ENCODE measurements around the gene BCL7C.
A peak's percentile ranks its signal among the peaks of the same experiment; 100 is the strongest.
"Not testable (repeated sequence)": the region's sequence is repeated elsewhere in the genome, so short reads cannot be mapped to it uniquely, and the experiment has no call there.

BCL7C gene

DNA sequence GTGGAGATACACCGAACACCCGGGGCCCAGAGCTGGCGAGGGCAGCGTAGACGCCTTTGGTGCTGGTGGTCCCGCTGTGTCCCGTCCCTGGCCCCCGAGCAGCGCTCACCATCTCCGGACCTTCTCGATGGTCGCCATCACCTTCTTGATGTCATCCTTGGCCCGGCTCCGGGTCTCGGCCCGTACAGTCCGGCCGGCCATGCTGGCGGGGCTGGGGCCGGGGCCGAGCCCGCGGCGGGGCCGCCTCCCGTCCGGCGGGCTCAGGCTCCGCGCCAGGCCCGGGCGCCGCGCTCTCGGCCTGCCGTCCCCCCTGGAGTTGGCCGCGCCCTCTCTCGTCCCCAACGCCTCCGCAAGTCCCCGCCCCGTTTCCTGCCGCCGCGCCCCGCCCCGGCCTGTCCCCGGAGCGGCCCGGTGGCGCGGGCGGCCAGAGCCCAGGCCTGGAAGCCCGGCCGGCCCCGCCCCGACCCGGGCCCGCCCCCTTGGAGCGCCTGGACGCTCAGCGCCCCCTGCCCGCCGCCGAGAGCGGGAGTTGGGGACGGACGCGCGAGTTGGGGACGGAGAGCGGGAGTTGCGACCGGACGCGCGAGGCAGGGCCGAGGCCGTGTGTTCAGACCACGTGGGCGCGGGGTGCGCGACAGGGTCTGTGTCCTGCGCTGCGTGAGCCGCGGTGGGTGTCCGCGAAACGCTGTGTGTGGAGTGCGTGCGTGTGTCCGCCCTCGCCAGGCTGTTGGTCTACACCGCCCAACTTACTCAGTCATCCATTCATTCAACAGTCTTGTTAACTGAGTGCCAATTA is at the start of gene BCL7C:
Gene BCL7C, minus strand, starts transcription at position 334 of the 796 bp plus-strand sequence. Its CDS starts 133 bp downstream, at position 201.
- peak; percentile 82 for DNase-seq (ENCODE audit: low spot score)

DNA sequence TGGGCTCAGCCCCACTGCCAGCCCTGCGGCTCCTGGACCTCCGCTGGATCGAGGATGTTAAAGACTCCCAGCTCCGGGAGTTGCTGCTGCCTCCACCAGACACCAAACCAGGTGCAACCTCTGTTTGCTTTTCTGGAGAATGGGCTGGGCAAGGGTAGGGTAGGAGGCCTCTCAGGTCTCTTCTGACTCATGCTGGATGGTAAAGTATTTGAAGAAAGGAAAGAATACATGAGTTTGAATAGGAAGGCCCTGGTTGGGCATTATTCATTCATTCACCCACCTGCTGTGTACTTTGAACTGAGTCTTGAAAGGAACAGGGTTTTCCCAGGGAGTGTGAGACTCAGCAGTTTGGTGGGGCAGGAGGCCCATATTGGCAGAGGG is 48.5 kb upstream of the BCL7C start:
- DNase-seq (ENCODE audit: low spot score): no peak

DNA sequence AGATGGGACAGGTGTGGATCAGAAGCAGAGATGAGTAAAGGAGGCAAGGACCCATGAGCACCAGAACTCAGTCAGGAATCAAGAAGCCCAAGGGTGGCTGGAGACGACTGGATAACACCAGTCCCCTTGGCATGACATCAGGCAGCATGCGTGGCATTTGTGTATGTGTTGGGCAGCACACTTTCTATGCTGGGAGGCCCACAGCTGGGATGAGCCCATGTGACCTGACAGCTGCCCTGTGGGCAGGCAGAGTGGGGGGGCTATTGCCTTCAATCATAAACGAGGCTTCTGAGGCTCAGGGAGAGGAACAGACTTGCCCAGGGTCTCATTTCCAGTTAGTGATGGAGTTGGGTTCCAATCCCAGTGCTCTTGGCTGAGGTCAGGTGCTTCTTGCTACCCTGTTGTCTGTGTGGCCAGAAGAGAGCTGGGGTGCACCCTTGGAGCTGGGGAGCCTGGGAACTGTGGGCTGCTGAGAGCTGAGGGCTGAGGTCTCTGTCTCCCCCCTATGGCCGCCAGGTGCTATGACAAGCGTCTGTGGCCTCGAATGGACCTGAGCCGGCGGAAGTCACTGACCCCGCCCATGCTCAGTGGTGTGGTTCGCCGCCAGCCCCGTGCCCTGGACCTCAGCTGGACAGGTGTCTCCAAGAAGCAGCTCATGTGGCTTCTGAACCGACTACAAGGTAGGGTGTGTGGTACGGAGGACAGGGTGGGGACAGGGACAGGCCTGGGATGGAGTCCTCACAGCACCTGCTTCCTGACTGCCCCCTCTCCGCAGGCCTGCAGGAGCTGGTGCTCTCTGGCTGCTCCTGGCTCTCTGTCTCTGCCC is 47.9 kb upstream of the BCL7C start:
- peak; percentile 74 for DNase-seq (ENCODE audit: low spot score)

DNA sequence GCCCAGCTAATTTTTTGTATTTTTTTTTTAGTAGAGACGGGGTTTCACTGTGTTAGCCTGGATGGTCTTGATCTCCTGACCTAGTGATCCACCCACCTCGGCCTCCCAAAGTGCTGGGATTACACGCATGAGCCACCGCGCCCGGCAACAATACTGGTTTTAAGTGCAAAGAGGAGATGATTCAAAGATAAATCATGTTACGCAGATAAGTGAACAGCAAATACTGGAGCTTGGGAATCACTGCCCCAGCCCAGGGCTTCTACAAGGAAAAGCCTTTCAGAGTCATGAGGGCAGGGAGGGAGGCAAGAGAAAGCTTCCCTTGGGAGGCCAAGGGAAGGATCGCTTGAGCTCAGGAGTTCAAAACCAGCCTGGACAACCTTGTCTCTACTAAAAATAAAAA is 45.7 kb upstream of the BCL7C start:
- not testable (repeated sequence) for DNase-seq (ENCODE audit: low spot score)

DNA sequence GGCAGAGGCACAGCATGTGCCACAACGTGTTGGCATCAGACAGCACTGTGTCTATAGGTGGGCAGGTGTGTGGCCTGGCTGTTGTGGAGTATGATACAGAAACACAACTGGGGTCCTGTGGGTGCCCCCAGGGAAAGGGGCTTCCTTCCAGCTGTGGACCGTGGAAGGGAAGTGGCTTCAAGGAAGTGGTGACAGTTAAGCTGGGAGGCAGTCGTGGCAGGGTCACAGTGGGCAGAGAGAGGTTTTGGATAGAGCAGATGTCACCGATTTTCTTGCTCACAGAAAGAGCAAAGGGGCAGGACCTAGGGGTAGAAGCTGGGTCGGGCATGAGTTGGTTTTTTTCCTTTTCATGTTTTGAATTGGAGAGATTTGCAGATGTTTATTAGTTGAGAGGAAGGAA is 43.8 kb upstream of the BCL7C start:
- no peak for DNase-seq (ENCODE audit: low spot score)

DNA sequence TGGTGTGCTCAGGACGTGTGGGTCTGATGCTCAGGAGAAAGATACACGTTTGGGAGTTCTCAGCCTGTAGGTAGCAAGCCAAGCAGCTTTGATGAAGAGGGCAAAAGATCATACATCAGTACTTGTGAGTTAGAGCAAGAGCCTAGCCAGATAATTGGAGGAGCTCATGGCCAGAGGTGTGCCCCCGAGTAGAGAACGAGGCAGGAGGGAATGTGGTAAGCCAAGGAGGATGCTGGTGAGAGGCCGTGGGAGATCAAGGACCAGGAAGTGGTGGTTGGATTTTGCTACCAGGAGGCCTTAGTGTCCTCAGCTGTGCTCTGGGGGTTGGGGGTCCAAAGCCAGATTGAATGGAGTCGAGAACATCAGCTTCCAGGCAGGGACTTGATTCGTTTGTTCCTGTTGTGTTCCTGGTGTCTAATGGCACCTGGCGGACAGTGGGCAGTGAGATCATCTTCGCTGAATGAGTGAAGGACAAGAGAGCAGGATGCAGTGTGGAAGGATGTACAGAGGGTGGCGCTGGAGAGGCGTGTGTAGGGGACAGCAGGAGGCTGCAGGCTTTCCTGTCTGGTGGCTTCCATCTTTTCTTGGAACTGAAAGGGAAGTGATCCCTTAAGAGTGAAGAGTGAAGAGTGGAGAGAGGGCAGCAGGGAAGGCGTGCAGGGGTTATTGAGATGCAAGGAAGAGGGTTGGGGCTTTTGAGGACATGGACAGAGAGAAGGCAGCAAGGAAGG is 41.1 kb upstream of the BCL7C start:
- no peak for DNase-seq (ENCODE audit: low spot score)

DNA sequence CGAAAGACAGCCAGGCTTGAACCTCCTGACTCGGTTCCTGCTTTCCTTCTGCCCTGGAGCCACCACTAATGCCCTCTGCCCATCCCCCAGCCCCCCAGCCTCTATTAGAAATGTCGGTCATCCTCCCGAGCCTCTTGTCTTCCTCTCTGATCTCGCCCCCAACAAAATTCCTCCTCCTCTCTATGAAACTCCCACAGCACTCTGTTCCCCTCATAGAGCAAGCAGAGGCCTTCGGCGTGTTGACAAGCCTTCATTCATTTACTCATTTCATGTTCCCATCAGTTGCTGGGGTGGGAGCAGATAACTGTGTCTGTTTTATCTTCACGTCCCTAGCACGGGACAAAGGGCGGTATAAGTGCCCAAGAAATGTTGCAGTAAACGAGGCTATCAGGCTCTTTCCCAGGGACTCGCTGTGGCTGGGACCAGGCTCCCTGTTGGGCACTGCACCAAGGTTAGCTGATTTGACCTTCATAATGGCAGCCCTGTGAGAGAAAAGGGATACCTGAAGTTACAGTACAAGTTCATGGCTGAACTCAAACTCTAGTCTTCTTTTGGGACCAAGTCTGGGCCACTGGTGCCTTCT is 37.3 kb upstream of the BCL7C start:
- DNase-seq (ENCODE audit: low spot score): no peak

DNA sequence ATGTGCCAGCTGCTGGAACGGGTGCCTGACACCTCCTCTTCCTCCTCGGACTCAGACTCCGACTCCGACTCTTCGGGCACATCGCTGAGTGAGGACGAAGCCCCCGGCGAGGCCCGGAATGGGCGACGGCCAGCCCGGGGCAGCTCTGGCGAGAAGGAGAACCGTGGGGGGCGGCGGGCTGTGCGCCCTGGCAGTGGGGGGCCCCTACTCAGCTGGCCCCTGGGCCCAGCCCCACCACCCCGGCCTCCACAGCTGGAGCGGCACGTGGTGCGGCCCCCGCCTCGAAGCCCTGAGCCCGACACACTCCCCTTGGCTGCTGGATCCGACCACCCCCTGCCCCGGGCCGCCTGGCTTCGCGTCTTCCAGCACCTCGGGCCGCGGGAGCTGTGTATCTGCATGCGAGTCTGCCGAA is 36.3 kb upstream of the BCL7C start:
- no peak for DNase-seq (ENCODE audit: low spot score)

DNA sequence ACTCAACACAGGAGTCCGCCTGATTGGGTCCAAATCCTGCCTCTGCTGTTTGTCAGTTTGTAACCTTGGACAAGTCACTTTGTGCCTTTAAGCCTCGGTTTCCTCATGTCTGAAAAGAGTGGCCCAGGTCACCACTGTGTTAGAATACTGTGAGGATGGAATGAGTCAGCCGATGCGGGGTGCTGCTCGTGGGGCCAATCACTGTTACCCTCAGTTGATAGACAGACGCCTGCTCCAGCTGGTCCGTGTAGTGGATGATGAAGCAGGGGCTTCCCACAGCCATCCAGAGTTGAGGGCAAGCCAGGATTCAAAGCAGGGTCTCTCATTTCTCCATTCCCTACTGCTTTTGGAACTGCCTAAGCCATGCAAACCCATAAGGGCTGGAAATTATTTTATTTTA is 35.3 kb upstream of the BCL7C start:
- no peak for DNase-seq (ENCODE audit: low spot score)

DNA sequence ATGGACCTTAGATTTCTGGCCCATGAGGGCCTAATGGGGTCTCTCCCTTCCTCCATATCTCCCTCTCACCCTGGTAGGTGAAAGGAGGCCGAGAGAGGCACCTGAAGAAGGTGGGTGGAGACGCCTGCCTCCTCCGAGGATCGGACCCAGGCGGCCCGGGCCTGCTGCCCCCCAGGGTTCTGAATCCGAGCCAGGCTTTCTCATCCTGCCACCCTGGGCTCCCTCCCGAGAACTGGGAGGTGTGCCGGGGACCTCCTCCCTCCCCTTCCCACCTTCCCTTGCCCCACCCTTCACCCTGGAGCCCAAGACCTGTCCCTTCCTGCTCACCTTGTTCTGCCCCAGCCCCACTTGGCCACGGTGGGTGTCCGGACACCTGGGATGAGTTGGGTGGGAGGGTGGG is 34.5 kb upstream of the BCL7C start:
- DNase-seq (ENCODE audit: low spot score): no peak

DNA sequence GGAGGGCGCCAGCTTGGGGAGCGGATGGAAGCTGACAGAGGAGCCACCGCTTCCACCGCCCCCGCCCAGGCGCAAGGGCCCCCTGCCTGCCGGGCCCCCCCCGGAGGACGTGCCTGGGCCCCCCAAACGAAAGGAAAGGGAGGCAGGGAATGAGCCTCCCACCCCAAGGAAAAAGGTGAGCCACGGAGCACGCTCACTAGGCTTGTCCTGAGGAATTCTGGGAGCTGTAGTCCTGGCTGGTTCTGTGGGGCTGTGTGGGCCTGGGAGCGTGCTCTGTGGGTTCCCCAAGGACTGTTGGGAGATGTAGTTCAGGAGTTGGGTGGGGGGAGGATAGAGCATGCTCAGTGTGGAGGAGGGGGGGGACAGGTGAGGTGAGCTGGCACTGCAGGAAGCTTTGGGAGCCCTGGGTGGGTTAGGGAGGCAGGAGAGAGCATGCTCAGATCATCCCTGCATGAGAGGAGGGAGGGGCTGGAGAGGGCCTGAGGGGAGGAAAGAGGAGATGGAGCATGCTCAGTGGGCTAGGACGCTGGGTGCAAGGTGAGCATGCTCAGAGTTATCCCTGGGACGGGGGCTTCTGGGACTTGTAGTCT is 34.0 kb upstream of the BCL7C start:
- peak; percentile 36 for DNase-seq (ENCODE audit: low spot score)

DNA sequence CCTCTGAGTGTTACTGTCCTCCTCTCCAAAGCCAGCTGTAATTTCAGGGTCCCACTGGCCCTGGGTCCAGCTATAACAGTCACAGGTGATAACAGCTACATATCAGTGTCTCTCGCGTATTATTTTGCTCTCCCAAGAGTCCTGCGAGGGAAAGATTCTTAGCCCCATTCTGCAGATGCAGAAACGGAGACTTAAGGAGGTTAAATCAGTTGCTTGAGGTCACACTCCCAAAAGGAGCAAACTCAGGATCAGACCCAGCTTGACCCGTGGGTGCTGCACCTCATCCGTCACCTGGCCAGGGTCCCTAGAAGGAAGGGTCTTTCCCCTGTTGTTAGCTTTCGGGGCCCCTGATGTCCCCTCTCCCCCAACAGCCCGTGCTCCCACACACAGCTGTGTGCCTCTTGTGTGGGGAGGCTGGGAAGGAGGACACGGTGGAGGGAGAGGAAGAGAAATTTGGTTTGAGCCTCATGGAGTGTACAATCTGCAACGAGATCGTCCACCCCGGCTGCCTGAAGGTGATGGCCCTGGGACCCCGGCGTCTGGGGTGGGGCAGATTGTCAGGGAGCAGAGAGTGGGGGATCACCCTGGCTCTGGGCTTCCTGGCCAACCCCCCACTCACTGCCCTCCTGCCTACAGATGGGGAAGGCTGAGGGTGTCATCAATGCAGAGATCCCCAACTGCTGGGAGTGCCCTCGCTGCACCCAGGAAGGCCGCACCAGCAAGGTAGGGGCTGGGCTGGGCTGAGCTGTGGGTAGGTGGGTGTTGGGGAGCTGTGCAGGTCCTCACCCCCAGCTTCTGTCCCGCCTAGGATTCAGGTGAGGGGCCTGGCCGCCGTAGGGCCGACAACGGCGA is 33.3 kb upstream of the BCL7C start:
- no peak for DNase-seq (ENCODE audit: low spot score)

DNA sequence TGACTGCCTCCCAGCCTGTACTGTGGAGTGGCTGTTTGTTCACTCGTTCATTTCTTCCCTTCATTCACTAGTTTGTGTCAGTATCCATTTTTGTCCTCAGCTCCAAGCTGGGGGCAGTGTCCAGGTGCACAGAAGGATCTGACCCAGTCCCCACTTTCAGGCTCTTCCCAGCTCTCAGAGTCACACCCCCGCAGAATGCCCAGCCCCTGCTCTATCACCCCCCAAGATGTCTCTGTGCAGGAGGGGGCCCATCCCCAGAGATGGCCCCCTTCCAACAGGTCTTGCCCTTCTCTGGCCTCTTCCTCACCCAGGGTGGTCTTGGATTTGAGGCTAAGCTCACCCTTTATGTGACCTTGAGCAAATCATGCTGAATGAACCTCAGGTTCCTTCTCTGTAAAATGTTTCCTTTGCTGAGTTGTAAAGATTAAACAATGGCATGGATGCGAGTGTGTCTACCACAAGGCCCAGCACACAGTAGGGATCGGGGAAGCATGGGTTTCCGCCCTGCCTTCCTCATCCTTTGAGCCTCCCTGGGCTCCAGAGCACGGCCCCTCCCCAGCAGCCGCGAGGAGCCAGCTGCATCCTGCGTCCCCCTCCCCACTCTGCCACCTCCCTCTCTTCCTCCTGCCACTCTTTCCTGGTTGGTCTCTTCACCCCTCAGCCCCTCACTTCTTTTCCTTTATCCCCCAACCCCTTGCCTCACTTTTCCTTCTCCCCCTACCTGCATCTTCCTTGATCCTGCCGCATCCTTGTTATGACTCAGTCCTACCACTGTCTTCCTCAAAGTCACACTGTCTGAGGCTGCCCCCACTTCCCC is 32.3 kb upstream of the BCL7C start:
- no peak for DNase-seq (ENCODE audit: low spot score)

DNA sequence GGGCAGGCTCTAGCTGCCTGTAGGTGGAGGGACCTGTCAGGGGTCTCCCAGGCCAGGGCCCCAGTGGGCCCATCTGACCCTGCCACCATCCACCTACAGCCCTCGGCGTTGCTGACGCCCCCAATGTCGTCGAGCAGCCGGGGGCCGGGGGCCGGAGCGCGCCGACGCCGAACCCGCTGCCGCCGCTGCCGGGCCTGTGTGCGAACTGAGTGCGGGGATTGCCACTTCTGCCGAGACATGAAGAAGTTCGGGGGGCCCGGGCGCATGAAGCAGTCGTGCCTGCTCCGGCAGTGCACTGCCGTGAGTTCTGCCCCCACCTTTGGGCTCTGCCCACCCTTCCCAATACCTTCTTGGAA is 31.7 kb upstream of the BCL7C start:
- no peak for DNase-seq (ENCODE audit: low spot score)

DNA sequence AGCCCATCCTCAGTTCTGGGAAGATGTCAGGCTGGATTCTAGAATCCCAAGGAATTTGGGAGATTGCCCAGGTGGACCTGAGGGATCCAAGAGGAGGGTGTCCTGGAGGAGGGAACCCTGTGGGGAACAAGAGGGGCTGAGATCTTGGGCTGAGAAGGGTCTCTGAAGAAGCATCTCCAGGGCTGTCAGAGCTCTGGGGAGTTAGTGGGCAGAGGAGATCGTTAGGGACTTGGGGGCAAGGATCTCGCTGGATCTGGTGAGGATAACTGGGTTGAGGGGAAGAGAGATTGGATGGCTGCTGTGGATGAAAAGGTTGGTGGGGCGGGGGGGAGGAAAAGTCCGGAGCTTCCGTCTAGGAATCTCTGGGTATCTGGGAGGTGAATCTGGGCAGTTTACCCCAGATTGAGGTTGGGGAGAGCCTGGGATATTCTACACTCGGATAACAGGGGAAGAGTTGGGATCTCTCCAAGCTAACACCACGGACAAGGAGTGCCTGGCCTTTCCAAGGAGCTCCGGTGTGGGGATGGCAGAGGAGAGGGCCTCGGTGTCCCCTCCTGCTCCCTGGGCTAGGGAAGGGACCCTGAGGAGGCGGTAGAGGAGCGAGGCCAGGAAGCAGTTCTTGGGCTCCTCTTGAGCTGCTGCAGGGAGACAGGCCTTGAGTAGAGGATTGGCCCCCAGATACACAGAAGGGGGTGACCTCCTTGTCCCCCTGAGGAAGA is 31.2 kb upstream of the BCL7C start:
- DNase-seq (ENCODE audit: low spot score): no peak

DNA sequence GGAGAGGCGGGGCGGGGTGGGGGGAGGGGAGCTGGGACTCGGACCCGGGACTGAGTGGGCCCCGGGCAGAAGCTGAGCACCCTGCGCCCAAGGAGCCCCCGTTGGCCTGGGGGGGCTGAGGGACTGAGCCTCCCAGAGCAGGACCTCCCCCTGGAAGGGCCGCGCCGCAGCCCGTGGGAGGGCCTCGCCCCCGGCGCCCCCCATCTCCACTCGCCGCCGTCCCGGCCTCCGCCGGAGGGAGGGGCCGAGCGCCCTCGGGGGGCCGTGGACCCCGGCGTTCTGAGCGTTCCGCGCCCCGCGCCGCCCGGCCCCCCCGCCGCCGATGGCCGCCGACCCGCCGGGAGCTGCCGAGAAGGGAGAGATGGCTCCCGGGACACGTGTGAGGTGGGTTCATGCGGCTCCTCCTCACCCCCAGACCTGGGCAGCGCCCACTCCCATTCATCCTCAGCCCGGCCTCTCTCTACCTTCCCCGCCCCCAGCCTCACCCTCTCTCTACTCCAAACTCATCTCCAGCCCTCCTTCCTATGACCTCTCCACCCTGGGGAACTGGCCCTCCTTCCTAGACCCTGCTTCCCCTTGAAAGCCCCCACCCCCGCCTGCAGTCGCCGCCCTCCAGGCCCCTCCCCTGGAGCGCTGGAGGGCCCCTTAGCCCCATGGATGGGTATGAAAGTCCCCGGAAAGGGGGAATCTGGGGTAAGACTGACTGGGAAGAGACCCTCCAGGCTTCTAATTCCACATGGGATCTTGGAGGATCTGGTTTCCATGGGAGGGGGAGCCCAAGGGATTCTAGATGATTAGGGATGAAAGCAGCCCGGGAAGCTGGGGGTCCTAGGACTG is 30.4 kb upstream of the BCL7C start:
- DNase-seq (ENCODE audit: low spot score): no peak

DNA sequence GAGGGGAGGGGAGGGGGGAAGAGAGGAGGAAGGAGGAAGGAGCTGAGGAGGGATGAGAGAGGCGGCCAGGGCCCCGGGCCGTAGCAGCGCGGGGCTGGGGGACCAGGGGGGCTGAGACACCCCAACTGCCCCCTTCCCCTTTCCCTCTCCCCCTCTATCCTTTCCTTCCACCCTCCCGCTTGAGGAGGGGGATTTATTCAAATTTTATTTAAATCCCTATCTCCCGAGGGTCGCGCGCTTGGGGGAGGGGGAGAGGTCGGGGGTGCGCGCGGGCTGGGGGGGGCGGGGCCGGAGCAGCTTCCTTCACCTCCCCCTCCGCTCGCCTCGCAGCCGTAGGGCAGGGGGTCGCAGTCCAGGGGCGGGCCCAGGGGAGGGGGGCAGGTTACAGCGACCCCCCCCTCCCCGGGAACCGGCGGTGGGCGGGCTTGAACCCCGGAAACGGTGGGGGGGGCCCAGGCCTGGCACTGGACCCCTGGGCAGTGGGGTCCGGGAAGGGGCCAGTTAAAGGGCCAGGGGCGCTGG is 29.7 kb upstream of the BCL7C start, which contains the start of gene FBXL19:
Gene FBXL19, plus strand, starts transcription at position 19 of the 522 bp plus-strand sequence. CDS start 2,183 bp downstream, outside the sequence.
- no peak for DNase-seq (ENCODE audit: low spot score)

DNA sequence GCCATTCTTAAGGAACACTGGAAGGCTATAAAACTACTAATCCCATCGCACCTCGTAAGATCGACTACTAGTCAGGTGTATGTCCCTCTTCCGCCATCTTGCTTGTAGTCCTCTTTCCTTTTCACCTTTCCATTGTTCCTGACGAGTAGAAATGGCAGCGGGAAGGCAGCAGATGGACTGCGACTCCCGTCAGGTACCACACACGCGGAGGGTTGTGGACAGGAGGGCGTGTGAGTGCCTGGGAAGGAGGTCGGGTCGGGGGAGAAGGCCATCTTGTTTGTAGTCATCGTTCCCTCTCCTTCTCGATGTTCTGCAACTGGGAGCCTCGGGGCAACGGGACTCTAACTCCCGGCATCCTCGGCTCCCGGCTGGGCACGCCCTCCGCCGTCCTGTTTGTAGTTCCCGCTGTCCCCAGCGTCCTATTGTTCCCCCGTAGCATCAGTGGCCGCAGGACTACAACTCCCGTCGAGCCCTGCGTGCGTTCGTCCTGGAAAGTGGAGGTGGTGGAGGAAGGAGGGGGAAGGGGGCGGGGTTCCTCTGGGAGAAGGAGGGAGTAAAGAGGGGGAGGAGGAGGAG is 29.2 kb upstream of the BCL7C start:
- peak; percentile 97 for DNase-seq (ENCODE audit: low spot score)
